ENCODE data around the gene PHTF1.
"Not testable (repeated sequence)": the region's sequence is repeated elsewhere in the genome, so short reads cannot be mapped to it uniquely, and the experiment has no call there.

Gene PHTF1

DNA sequence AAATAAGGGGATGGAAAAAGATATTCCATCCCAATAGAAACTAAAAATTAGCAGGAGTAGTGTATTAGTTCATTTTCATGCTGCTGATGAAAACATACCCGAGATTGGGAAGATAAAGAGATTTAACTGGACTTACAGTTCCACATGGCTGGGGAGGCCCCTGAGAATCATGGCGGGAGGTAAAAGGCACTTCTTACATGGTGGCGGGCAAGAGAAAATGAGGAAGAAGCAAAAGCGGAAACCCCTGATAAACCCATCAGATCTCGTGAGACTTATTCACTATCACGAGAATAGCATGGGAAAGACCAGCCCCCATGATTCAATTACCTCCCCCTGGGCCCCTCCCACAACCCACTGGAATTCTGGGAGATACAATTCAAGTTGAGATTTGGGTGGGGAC lies 41.8 kb downstream of the PHTF1 start:
- DNase-seq: not testable (repeated sequence)

GRCh38 chr1:113714606-113715269 lies 44.5 kb downstream of the PHTF1 start:
- no peak for DNase-seq

- DNase-seq: no peak
Measured at GRCh38 chr1:113701429-113701828, 57.9 kb downstream of the PHTF1 start.

GRCh38 chr1:113694910-113695309 lies 64.4 kb downstream of the PHTF1 start:
- no peak for DNase-seq

DNA sequence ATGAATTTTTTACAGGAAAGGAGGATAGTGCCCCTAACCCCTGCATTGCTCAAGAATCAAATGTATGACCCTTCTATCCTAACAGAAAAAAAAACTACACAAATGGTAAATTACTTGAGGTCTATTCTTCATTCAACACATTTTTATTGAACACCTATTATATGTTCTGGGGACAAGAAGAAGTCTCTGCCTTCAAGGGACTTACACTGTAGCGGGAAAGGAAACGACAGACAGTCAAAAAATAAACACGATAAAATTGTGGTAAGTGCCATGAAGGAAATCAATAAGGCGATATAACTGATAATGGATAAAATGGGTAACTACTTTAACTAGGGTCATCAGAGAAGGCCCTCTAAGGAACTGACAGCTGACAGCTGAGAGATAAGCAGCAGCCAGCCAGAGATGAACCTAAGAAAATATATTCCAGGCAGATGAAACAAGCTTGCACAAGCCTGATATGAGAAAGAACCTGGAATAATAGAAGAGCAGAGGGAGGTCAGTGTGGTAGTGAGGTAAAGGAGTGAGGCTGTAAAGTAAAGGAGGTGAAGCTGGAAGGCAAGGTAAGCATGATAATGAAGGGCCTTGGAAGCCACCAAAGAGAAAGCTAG lies 66.4 kb downstream of the PHTF1 start:
- no peak for DNase-seq

DNA sequence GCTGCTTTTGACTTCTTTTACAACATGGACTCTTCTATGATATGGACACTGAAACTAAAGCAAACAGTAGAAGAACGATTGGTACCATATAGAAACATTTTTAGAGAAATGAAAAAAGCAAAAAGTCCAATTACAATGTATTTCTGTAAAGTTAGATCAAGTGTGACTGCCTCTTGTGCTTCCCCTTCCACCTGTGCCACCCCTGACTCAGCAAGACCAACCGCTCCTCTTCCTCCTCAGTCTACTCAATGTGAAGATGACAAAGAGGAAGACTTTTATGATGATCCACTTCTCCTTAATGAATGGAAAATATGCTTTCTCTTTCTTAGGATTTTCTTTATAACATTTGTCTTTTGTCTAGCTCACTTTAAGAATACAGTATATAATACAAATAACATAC lies 66.9 kb downstream of the PHTF1 start:
- no peak for DNase-seq

- no peak for DNase-seq
Measured at GRCh38 chr1:113691184-113691583, 68.1 kb downstream of the PHTF1 start.

GRCh38 chr1:113686891-113687618 lies 72.2 kb downstream of the PHTF1 start:
- DNase-seq: no peak

DNA sequence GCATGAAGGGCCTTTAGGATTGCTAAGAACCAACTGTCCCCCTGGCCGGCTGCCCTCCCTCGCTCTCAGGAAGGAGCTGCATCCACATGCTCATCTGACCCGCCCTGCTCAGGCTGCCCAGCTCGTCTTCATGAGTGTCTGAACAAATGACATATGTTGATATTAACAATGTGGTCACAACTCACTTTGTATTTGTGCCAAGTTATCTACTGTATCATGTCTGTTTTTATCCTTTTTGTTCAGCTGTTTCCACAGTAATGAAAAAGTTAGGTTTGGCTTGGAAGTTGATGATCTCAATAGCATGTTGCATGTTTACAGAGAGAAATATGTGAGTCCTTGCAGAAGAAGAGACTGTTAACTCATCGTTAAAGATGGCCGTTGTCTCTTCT lies 75.1 kb downstream of the PHTF1 start:
- DNase-seq: no peak

- DNase-seq: no peak
Measured at GRCh38 chr1:113683384-113684152, 75.7 kb downstream of the PHTF1 start.

DNA sequence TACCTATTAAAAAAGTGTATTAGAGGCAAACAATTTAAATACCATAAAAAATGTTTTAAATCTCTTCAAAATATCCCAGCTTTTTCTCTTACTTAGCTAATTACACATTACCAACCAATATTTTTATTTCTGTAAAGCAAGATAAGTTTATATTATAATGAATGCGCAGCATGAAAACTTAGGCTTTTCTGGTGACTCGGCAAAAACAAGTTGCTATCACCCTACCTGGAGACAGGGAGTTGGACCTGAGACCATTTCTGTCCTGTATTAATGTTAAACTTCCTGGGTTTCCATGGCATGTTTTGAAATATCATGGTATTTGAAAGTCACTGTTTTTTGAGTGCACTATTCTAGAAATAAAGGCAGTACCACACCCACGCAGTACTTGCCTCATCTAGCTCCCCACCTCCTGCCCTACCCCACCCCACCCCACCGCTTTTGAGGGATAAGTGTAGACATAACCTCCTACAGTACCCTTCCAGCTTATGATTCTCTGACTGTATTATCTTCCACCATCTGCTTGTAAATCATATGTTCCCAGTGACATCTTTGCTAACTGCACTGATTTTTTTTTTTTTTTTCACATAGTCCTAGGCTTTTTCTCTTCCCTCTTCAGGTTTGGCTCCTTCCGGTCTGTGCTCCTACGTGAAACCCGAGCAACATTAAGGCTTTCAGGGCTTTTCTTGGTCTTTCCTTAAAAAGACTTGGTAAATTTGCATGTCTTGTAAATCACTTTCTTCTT lies 77.5 kb downstream of the PHTF1 start:
- no peak for DNase-seq

DNA sequence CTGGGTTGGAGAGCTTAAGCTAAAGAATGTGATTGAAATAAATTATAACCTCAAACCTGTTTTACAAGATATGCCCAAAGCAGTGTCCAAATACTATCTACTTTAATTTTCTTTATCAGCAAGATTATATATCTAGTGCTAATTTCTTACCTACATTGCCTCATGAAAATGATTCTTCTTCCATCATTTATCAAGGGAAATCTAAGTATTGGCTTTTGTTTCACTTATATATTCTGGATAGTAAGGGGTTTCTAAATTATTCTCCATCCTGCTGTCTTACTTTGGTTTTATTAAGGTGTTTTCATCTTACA lies 81.2 kb downstream of the PHTF1 start:
- no peak for DNase-seq

- DNase-seq: no peak
Measured at GRCh38 chr1:113677250-113678158, 81.8 kb downstream of the PHTF1 start.

DNA sequence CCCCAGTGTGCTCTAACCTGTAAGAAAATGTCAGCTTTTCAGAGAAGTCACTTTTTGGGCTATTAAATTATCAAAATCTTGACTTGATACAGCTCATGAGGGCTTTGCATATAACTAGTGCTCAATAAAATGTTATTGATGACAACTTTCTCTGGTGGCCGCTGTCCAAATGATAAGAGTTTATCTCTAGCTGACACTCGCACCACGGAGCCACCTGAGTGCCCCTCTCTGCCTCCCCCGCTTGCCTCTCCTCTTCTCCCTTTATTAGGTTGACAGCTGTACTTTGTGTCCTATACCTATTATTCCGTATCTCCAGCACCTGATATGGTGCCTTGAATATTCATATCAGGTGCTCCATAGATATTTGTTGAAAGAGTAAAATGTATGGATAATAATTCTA lies 82.8 kb downstream of the PHTF1 start:
- DNase-seq: no peak

DNA sequence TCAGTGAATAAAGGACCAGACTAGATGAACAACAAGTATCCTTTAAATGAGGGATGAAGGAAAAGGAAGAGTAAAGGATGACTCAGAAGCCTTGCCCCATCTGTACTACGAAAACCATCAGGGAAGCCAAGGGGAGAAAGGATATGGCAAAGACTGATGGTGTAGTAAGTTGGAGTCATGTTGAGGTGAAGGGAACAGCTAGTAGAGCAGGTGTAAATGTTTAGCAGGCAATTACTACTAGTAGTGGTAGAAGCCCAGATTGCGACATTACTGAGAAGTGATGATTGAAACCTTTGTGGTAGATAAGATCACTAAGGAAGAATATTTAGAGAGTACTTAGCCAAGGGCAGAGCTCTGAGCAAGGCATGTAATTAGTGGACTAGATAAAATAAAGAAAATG lies 84.0 kb downstream of the PHTF1 start:
- DNase-seq: no peak

GRCh38 chr1:113674591-113674990 lies 84.7 kb downstream of the PHTF1 start:
- DNase-seq: no peak

- DNase-seq: no peak
Measured at GRCh38 chr1:113672491-113672890, 86.8 kb downstream of the PHTF1 start.

GRCh38 chr1:113670650-113671049 lies 88.6 kb downstream of the PHTF1 start:
- DNase-seq: no peak

- DNase-seq: no peak
Measured at GRCh38 chr1:113669988-113670387, 89.3 kb downstream of the PHTF1 start.

DNA sequence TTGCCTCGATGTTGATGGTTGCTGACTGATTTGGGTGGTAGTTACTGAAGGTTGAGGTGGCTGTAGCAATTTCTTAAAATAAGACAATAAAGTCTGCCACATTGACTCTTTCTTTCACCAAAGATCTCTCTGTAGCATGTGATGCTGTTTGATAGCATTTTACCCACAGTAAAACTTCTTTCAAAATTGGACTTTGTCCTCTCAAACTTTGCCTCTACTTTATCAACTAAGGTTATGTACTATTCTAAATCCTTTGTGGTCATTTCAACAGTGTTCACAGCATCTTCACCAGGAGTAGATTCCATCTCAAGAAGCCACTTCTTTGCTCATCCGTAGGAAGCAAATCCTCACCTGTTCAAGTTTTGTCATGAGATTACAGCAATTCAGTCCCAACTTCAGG lies 93.2 kb downstream of the PHTF1 start:
- no peak for DNase-seq

GRCh38 chr1:113665071-113665470 lies 94.2 kb downstream of the PHTF1 start:
- no peak for DNase-seq

Measured in stimulated activated CD4-positive, alpha-beta T cell treated with anti-CD3 and anti-CD28 coated beads, Interleukin-2, amount 100 ng/mL, for 24 hours (primary cell).